ENCODE results near the gene RELN. TPM values are rescaled to one million over a fixed set of nuclear protein-coding genes. Genes with fewer than 3 reads are reported as not detected.

The RELN gene
- total and polyA plus RNA-seq, 2 donors (not counting 1 experiment from before 2014, with no cell fraction given) = 0.33 to 31.8 TPM

DNA sequence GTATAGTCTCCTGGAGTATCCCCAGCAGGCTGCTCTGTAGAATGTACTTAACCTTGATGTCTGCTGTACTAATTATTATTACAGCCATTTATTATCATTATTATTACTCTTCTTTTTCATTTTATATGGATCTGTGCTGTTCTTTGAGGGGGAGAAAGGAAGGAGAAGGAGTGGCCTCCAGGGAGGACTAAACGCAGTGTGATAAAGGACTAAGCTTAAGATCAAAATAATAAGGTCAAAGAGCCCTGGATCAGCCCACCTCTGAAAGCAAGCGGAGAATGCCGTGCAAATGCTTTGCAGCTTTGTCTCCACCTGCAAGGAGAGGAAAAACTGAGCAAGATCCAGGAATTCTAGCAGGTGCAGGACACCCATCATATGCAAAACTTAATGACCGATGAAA, 65.3 kb downstream of the RELN start:
- Histone ChIP-seq H2AFZ (ENCODE audit: low read length) (no peak overlapping the region), H3K36me3 (ENCODE audit: control insufficient read depth, insufficient read depth, low read length) (no peaks in the 10 kb centered on the region), H3K9ac (ENCODE audit: insufficient read depth, low read length) (no peak overlapping the region), H4K20me1 (ENCODE audit: control insufficient read depth, extremely low read depth, insufficient read depth, low read length) (no peaks in the 10 kb centered on the region), H3K27ac (ENCODE audit: insufficient read depth, low read length) (no peak overlapping the region), H3K27me3 (ENCODE audit: control insufficient read depth, insufficient read depth, low read length) (no peaks in the 10 kb centered on the region), H3K79me2 (ENCODE audit: control insufficient read depth, insufficient read depth, low read length) (no peaks in the 10 kb centered on the region), H3K4me1 (ENCODE audit: control insufficient read depth, extremely low read depth, insufficient read depth, low read length) (no peaks in the 10 kb centered on the region), H3K4me3 (replicated peaks in 1 of 4; ENCODE audit: control extremely low read depth in 1 of 4, insufficient read depth in 1 of 4, low read depth in 3 of 4, low read length in 4 of 4) (no peak overlapping the region), H3K4me2 (ENCODE audit: extremely low read depth, insufficient read depth, low read length) (no peak overlapping the region), H3K9me3 (ENCODE audit: control insufficient read depth, insufficient read depth, low read depth, low read length) (no peaks in the 10 kb centered on the region)
- DNase-seq (ENCODE audit: low read depth in 2 of 2) = no peak
- TF ChIP-seq EZH2 (IDR thresholded peaks at IDR 0.05; ENCODE audit: low read length, missing control alignments) = no peak
- TF ChIP-seq, protein P1, sequence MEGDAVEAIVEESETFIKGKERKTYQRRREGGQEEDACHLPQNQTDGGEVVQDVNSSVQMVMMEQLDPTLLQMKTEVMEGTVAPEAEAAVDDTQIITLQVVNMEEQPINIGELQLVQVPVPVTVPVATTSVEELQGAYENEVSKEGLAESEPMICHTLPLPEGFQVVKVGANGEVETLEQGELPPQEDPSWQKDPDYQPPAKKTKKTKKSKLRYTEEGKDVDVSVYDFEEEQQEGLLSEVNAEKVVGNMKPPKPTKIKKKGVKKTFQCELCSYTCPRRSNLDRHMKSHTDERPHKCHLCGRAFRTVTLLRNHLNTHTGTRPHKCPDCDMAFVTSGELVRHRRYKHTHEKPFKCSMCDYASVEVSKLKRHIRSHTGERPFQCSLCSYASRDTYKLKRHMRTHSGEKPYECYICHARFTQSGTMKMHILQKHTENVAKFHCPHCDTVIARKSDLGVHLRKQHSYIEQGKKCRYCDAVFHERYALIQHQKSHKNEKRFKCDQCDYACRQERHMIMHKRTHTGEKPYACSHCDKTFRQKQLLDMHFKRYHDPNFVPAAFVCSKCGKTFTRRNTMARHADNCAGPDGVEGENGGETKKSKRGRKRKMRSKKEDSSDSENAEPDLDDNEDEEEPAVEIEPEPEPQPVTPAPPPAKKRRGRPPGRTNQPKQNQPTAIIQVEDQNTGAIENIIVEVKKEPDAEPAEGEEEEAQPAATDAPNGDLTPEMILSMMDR (conservative IDR thresholded peaks at IDR 0.05 in 1 of 2, IDR thresholded peaks at IDR 0.05 in 1 of 2; ENCODE audit: low read depth in 1 of 2, low read length in 2 of 2) = no peak

DNA sequence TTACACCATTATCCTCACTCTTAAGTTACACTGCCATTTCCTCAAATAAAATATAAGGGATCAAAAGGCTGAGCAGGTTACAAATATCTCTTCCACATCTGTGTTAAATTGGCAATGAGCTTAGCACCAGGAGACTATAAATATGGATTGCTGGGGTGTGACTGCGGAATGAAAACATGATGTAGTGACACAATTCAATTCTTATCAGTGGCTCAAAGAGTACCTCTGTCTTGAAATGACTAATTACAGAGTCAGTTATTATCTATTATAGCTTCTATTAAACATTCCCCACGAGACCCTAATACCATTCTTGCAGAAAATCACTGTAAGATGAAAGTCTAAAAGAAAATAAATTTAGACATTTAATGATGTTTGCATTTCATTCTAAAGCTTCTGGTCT, 67.1 kb downstream of the RELN start:
- no peak overlapping the region for H3K27ac ChIP-seq (ENCODE audit: insufficient read depth, low read length)
- no peaks in the 10 kb centered on the region for H4K20me1 ChIP-seq (ENCODE audit: control insufficient read depth, extremely low read depth, insufficient read depth, low read length)
- H3K9me3 ChIP-seq (ENCODE audit: control insufficient read depth, insufficient read depth, low read depth, low read length) = no peaks in the 10 kb centered on the region
- H3K79me2 ChIP-seq (ENCODE audit: control insufficient read depth, insufficient read depth, low read length) = no peaks in the 10 kb centered on the region
- H3K4me1 ChIP-seq (ENCODE audit: control insufficient read depth, extremely low read depth, insufficient read depth, low read length) = no peaks in the 10 kb centered on the region
- H3K36me3 ChIP-seq (ENCODE audit: control insufficient read depth, insufficient read depth, low read length) = no peaks in the 10 kb centered on the region
- no peak overlapping the region for H2AFZ ChIP-seq (ENCODE audit: low read length)
- no peak for DNase-seq (ENCODE audit: low read depth in 2 of 2)
- TF ChIP-seq, protein P1 (conservative IDR thresholded peaks at IDR 0.05 in 1 of 2, IDR thresholded peaks at IDR 0.05 in 1 of 2; ENCODE audit: low read depth in 1 of 2, low read length in 2 of 2) = no peak
- TF ChIP-seq EZH2 (IDR thresholded peaks at IDR 0.05; ENCODE audit: low read length, missing control alignments) = no peak
- no peak overlapping the region for H3K4me2 ChIP-seq (ENCODE audit: extremely low read depth, insufficient read depth, low read length)
- no peak overlapping the region for H3K4me3 ChIP-seq (replicated peaks in 1 of 4; ENCODE audit: control extremely low read depth in 1 of 4, insufficient read depth in 1 of 4, low read depth in 3 of 4, low read length in 4 of 4)
- H3K27me3 ChIP-seq (ENCODE audit: control insufficient read depth, insufficient read depth, low read length) = no peaks in the 10 kb centered on the region
- H3K9ac ChIP-seq (ENCODE audit: insufficient read depth, low read length) = no peak overlapping the region

DNA sequence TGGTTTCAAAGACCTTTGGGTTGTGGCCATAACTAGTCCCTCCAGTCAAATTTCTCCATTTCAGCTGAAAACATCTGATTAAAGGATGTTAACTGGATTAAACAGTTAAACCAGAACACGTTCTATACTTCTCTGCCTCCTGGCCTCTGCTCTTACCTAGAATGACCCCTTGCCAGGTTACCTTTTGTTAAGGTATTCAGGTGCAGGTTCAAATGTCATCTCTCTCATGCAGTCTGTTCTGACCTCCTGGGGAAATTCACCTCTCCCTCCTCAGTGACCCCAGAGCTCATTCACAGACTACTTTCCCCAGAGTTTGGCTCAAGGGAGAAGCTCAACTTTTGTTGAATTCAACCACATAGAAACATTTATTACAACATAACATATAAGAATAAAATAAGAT, 67.8 kb downstream of the RELN start:
- TF ChIP-seq, protein P1 (conservative IDR thresholded peaks at IDR 0.05 in 1 of 2, IDR thresholded peaks at IDR 0.05 in 1 of 2; ENCODE audit: low read depth in 1 of 2, low read length in 2 of 2) = no peak
- no peak for TF ChIP-seq EZH2 (IDR thresholded peaks at IDR 0.05; ENCODE audit: low read length, missing control alignments)
- no peaks in the 10 kb centered on the region for H3K9me3 ChIP-seq (ENCODE audit: control insufficient read depth, insufficient read depth, low read depth, low read length)
- no peak overlapping the region for H2AFZ ChIP-seq (ENCODE audit: low read length)
- H4K20me1 ChIP-seq (ENCODE audit: control insufficient read depth, extremely low read depth, insufficient read depth, low read length) = no peaks in the 10 kb centered on the region
- no peak overlapping the region for H3K4me3 ChIP-seq (replicated peaks in 1 of 4; ENCODE audit: control extremely low read depth in 1 of 4, insufficient read depth in 1 of 4, low read depth in 3 of 4, low read length in 4 of 4)
- H3K4me2 ChIP-seq (ENCODE audit: extremely low read depth, insufficient read depth, low read length) = no peak overlapping the region
- H3K36me3 ChIP-seq (ENCODE audit: control insufficient read depth, insufficient read depth, low read length) = no peaks in the 10 kb centered on the region
- no peaks in the 10 kb centered on the region for H3K4me1 ChIP-seq (ENCODE audit: control insufficient read depth, extremely low read depth, insufficient read depth, low read length)
- H3K27ac ChIP-seq (ENCODE audit: insufficient read depth, low read length) = no peak overlapping the region
- no peaks in the 10 kb centered on the region for H3K79me2 ChIP-seq (ENCODE audit: control insufficient read depth, insufficient read depth, low read length)
- no peak for DNase-seq (ENCODE audit: low read depth in 2 of 2)
- no peak overlapping the region for H3K9ac ChIP-seq (ENCODE audit: insufficient read depth, low read length)
- no peaks in the 10 kb centered on the region for H3K27me3 ChIP-seq (ENCODE audit: control insufficient read depth, insufficient read depth, low read length)

All from fibroblast of lung (primary cell).